GM12878 (cell line): ENCODE results near the gene LIM2. TPM values are rescaled to one million over a fixed set of nuclear protein-coding genes. Genes with fewer than 3 reads are reported as not detected.

Experiments
- ATAC-seq: fragments of 200-7000 bp; cut with Tn5 transposase; 3 replicates; pipeline ENCODE4 v1.9.1; 2020; ENCODE audit warnings: mild to moderate bottlenecking, moderate library complexity
- BruUV-seq: library from RNA; stranded (reverse); fragments of 400-500 nt; replicated peaks from 2 replicates; lab custom pipeline; 2021; lab: Mats Ljungman, UMichigan
- CTCF ChIA-PET: fragments of 300-600 bp; sonication (Branson Sonifier 250); formaldehyde crosslinking; extraction: SDS; loops from one replicate; lab custom pipeline; 2021; ENCODE audit warnings: inconsistent platforms; lab: Yijun Ruan, JAX
- POLR2A ChIA-PET: fragments of 350-600 bp; formaldehyde crosslinking; extraction: SDS; loops from one replicate; lab custom pipeline; 2021; ENCODE audit warnings: inconsistent platforms; lab: Charles Lee
- RAD21 ChIA-PET: fragments of 300-600 bp; sonication (Branson Sonifier 250); formaldehyde crosslinking; loops from one replicate; lab custom pipeline; 2023; ENCODE audit warnings: antibody characterized with exemption; ENCODE audit not compliant: unreplicated experiment; lab: Charles Lee
- SMC1A ChIA-PET: fragments of 300-600 bp; sonication (Branson Sonifier 250); formaldehyde crosslinking; loops from one replicate; lab custom pipeline; 2023; ENCODE audit not compliant: unreplicated experiment, uncharacterized antibody; lab: Charles Lee
- DNase-seq: peaks from one replicate; pipeline ENCODE4 v3.0.0-alpha.2; 2011; ENCODE audit warnings: low read depth, low spot score
- FAIRE-seq: peaks from 3 replicates; lab custom pipeline; 2011; peaks lifted over from hg19 to GRCh38; lab: Jason Lieb, UNC
- H2AFZ ChIP-seq: 2 replicates; pipeline ENCODE4 v1.6.0; 2011; ENCODE audit warnings: low read depth, low read length, control low read depth; ENCODE audit not compliant: control insufficient read depth
- H3K27ac ChIP-seq: 2 replicates; pipeline ENCODE4 v1.5.1; 2011; ENCODE audit warnings: control low read depth; ENCODE audit not compliant: control insufficient read depth, insufficient read depth
- H3K27me3 ChIP-seq, 2 experiments: replicated peaks in 1 of 2; 2 replicates each; pipeline versions ENCODE4 v1.6.0 to v1.6.1; 2011; ENCODE audit warnings: low read length in 1 of 2; ENCODE audit not compliant: control insufficient read depth in 2 of 2, insufficient read depth in 2 of 2
- H3K36me3 ChIP-seq, 2 experiments: 2 replicates each; pipeline ENCODE4 v1.5.1; 2011; ENCODE audit warnings: low read length in 1 of 2; ENCODE audit not compliant: control insufficient read depth in 2 of 2, insufficient read depth in 2 of 2
- H3K4me1 ChIP-seq: 2 replicates; pipeline ENCODE4 v1.6.1; 2011; ENCODE audit warnings: mild to moderate bottlenecking, low read length, moderate library complexity, mixed read lengths; ENCODE audit not compliant: control insufficient read depth, insufficient read depth
- H3K4me2 ChIP-seq: 2 replicates; pipeline ENCODE4 v1.6.0; 2011; ENCODE audit warnings: control low read depth; ENCODE audit not compliant: control insufficient read depth, insufficient read depth
- H3K4me3 ChIP-seq: fragments of 200-600 bp; sonication (generic); 2 replicates; pipeline ENCODE4 v1.5.1; 2016
- H3K79me2 ChIP-seq: 2 replicates; pipeline ENCODE4 v1.6.0; 2011; ENCODE audit warnings: low read length; ENCODE audit not compliant: control insufficient read depth, insufficient read depth
- H3K9ac ChIP-seq: 2 replicates; pipeline ENCODE4 v1.8.0; 2011; ENCODE audit warnings: low read length, control low read depth, mixed read lengths; ENCODE audit not compliant: control insufficient read depth, insufficient read depth
- H3K9me3 ChIP-seq: replicated peaks from 3 replicates; pipeline ENCODE4 v1.5.1; 2011; ENCODE audit warnings: mild to moderate bottlenecking, low read length; ENCODE audit not compliant: control insufficient read depth, insufficient read depth
- H4K20me1 ChIP-seq: 2 replicates; pipeline ENCODE4 v1.6.0; 2011; ENCODE audit not compliant: control insufficient read depth, insufficient read depth
- POLR2AphosphoS5 ChIP-seq: IDR thresholded peaks from 2 replicates; pipeline ENCODE4 v1.6.1; 2011; ENCODE audit warnings: mild to moderate bottlenecking, low read length, inconsistent platforms
- WGBS: methylation state at CpG from one replicate; pipeline ENCODE4 v1.1.6; 2016; ENCODE audit warnings: low lambda C conversion rate; ENCODE audit not compliant: insufficient replicate concordance, insufficient coverage; ENCODE audit errors: missing lambda C conversion rate; 5-methylcytosine and 5-hydroxymethylcytosine counted together
- in situ Hi-C: fragments of 300-500 bp; cut with MboI; formaldehyde crosslinking; loops from 9 replicates; pipeline ENCODE4 v1.14.3; 2018; ENCODE audit warnings: mixed read lengths
- intact Hi-C: fragments of 100-400 bp; cut with micrococcal nuclease; formaldehyde crosslinking; loops from one replicate; pipeline ENCODE4 v1.14.2; 2022; ENCODE audit not compliant: unreplicated experiment
- polyA plus RNA-seq, 11 experiments: library from polyadenylated mRNA; depleted of rRNA in 4 of 11; unstranded in 6 of 11; stranded (reverse) in 5 of 11; fragments of >200 nt; fragmentation: Nextera tagmentation in 4 of 11; fragmentation: Illumina TruSeq in 1 of 11; extraction: Ambion mirVana in 4 of 11; extraction: Trizol in 1 of 11; gene quantifications; 1 replicate in 1 of 11; 2 replicates in 10 of 11; pipeline versions ENCODE4 v1.2.1 to v1.2.3, GENCODE V29; 2011 to 2016; ENCODE audit warnings: inconsistent platforms in 2 of 11, missing spikeins in 2 of 11, low read depth in 1 of 11
- total RNA-seq, 4 experiments: library from RNA; depleted of rRNA in 3 of 4; stranded (reverse); fragments of >200 nt in 3 of 4; fragmentation: Illumina TruSeq in 1 of 4; extraction: Trizol in 1 of 4; gene quantifications; 2 replicates each; pipeline versions ENCODE4 v1.2.1 to v1.2.3, GENCODE V29; 2013 to 2021
- TF ChIP-seq, protein P1 (sequence below): fragments of 450-650 bp; IDR thresholded peaks from 2 replicates; pipeline ENCODE4 v1.6.1; 2016; ENCODE audit warnings: mild to moderate bottlenecking, moderate library complexity, borderline replicate concordance

The LIM2 gene
- total and polyA plus RNA-seq, 10 of the 15 experiments (the other 5 are each of a cell fraction or from before 2014, with no cell fraction given): not detected

- H3K4me1 ChIP-seq: peaks cover 27% of the 10 kb centered on the region
- ATAC-seq (no peak), FAIRE-seq (no peak), DNase-seq (no peak)
- H2AFZ ChIP-seq: no peak overlapping the region
- no peak overlapping the region for H3K4me2 ChIP-seq
- H3K4me3 ChIP-seq: no peak overlapping the region
- intact Hi-C loops: no loop called here
- no peak overlapping the region for H3K9ac ChIP-seq
- H3K9me3 ChIP-seq: no peaks in the 10 kb centered on the region
- POLR2A ChIA-PET: interaction anchor here (1.0 to 1.7 kb wide), 2 partner anchors 10 to 17 kb away, joined by 5 to 7 read pairs; no protein-coding TSS in a partner anchor
- TF ChIP-seq POLR2AphosphoS5: no peak
- TF ChIP-seq, protein P1, sequence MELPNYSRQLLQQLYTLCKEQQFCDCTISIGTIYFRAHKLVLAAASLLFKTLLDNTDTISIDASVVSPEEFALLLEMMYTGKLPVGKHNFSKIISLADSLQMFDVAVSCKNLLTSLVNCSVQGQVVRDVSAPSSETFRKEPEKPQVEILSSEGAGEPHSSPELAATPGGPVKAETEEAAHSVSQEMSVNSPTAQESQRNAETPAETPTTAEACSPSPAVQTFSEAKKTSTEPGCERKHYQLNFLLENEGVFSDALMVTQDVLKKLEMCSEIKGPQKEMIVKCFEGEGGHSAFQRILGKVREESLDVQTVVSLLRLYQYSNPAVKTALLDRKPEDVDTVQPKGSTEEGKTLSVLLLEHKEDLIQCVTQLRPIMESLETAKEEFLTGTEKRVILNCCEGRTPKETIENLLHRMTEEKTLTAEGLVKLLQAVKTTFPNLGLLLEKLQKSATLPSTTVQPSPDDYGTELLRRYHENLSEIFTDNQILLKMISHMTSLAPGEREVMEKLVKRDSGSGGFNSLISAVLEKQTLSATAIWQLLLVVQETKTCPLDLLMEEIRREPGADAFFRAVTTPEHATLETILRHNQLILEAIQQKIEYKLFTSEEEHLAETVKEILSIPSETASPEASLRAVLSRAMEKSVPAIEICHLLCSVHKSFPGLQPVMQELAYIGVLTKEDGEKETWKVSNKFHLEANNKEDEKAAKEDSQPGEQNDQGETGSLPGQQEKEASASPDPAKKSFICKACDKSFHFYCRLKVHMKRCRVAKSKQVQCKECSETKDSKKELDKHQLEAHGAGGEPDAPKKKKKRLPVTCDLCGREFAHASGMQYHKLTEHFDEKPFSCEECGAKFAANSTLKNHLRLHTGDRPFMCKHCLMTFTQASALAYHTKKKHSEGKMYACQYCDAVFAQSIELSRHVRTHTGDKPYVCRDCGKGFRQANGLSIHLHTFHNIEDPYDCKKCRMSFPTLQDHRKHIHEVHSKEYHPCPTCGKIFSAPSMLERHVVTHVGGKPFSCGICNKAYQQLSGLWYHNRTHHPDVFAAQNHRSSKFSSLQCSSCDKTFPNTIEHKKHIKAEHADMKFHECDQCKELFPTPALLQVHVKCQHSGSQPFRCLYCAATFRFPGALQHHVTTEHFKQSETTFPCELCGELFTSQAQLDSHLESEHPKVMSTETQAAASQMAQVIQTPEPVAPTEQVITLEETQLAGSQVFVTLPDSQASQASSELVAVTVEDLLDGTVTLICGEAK: peak; percentile 79
- H3K36me3 ChIP-seq: no peaks in the 10 kb centered on the region
- CTCF ChIA-PET: interaction anchor here (1.1 kb wide), 1 partner anchor 18 kb away, joined by 4 read pairs; no protein-coding TSS in a partner anchor
- H3K79me2 ChIP-seq: no peaks in the 10 kb centered on the region
- RAD21 ChIA-PET: interaction anchor here (1.0 kb wide), 2 partner anchors 12 to 38 kb away, joined by 3 to 4 read pairs; no protein-coding TSS in a partner anchor
- H3K27ac ChIP-seq: no peak overlapping the region
- no peaks in the 10 kb centered on the region for H4K20me1 ChIP-seq
- WGBS: 84% methylated on average over 2 of the region's 2 CpGs
- no peaks in the 10 kb centered on the region for H3K27me3 ChIP-seq
- in situ Hi-C loops: loop anchor here (25.0 kb wide), 1 partner anchor 1160 kb away; the partner anchor contains the start of gene ZNF808
- SMC1A ChIA-PET: interaction anchor here (0.6 to 1.6 kb wide), 2 partner anchors 36 to 293 kb away, joined by 3 to 4 read pairs; partner anchors contain the start of gene VSIG10L
- BruUV-seq: no TSS peak
These were observed 10.4 kb downstream of the LIM2 start for GRCh38 chr19:51377422-51377821.
